Neural cell (in vitro differentiated cells): Measurements from ENCODE around the gene ADAMTS14. TPM values are rescaled to one million over a fixed set of nuclear protein-coding genes. Genes with fewer than 3 reads are reported as not detected.

Experiments used
- H2AFZ ChIP-seq: fragments of 200-600, 300-800 bp; sonication (generic), shearing (Covaris generic); 2 replicates; pipeline ENCODE4 v1.6.0; 2014; ENCODE audit warnings: low read depth, mild to moderate bottlenecking, antibody characterized with exemption, low read length, moderate library complexity
- H3F3A ChIP-seq: fragments of 200-600 bp; shearing (Covaris generic); 2 replicates; pipeline ENCODE4 v1.6.1; 2016; ENCODE audit warnings: mild to moderate bottlenecking, moderate library complexity, mixed read lengths, antibody characterized with exemption, low read length; ENCODE audit not compliant: insufficient read depth, poor library complexity, severe bottlenecking
- H3K27ac ChIP-seq: fragments of 200-600, 300-800 bp; sonication (generic), shearing (Covaris generic); 2 replicates; pipeline ENCODE4 v1.5.1; 2014; ENCODE audit warnings: mild to moderate bottlenecking, low read length, moderate library complexity
- H3K27me3 ChIP-seq: fragments of 300-800, 200-600 bp; sonication (generic), shearing (Covaris generic); 2 replicates; pipeline ENCODE4 v1.6.0; 2014; ENCODE audit warnings: mild to moderate bottlenecking, low read depth, low read length, moderate library complexity; ENCODE audit not compliant: insufficient read depth
- H3K36me3 ChIP-seq: fragments of 300-800, 200-600 bp; sonication (generic), shearing (Covaris generic); 2 replicates; pipeline ENCODE4 v1.5.1; 2014; ENCODE audit warnings: mild to moderate bottlenecking, antibody characterized with exemption, low read length, moderate library complexity; ENCODE audit not compliant: insufficient read depth
- H3K4me2 ChIP-seq: fragments of 300-800, 200-600 bp; sonication (generic), shearing (Covaris generic); 2 replicates; pipeline ENCODE4 v1.6.0; 2014; ENCODE audit warnings: mild to moderate bottlenecking, low read length
- H3K4me3 ChIP-seq: fragments of 300-800, 200-600 bp; sonication (generic), shearing (Covaris generic); 2 replicates; pipeline ENCODE4 v1.5.1; 2014; ENCODE audit warnings: mild to moderate bottlenecking, low read length, moderate library complexity
- H3K79me2 ChIP-seq: fragments of 200-600 bp; shearing (Covaris generic); replicated peaks from 2 replicates; pipeline ENCODE4 v1.6.0; 2014; ENCODE audit warnings: mild to moderate bottlenecking, low read length, moderate library complexity; ENCODE audit not compliant: insufficient read depth
- H3K9ac ChIP-seq: fragments of 300-800, 200-600 bp; sonication (generic), shearing (Covaris generic); 2 replicates; pipeline ENCODE4 v1.6.1; 2016; ENCODE audit warnings: mild to moderate bottlenecking, low read length, mixed read lengths
- H3K9me2 ChIP-seq: fragments of 200-600 bp; shearing (Covaris generic); 2 replicates; pipeline ENCODE4 v1.6.1; 2016; ENCODE audit warnings: mild to moderate bottlenecking, low read length, mixed read lengths; ENCODE audit not compliant: insufficient read depth
- H3K9me3 ChIP-seq: fragments of 200-600, 300-800 bp; sonication (generic), shearing (Covaris generic); 2 replicates; pipeline ENCODE4 v1.6.1; 2016; ENCODE audit warnings: mild to moderate bottlenecking, mixed run types, low read length, moderate library complexity, mixed read lengths
- H4K20me1 ChIP-seq: fragments of 200-600 bp; shearing (Covaris generic); 2 replicates; pipeline ENCODE4 v1.6.1; 2016; ENCODE audit warnings: mild to moderate bottlenecking, mixed run types; ENCODE audit not compliant: insufficient read depth
- EP300 ChIP-seq: fragments of 450-650 bp; conservative IDR thresholded peaks from 2 replicates; pipeline ENCODE4 v1.6.1; 2014; ENCODE audit warnings: antibody characterized with exemption, mild to moderate bottlenecking, moderate library complexity; ENCODE audit not compliant: poor library complexity, severe bottlenecking
- EZH2 ChIP-seq: fragments of 200-600, 300-800 bp; shearing (Covaris generic), sonication (generic); IDR thresholded peaks from 2 replicates; pipeline ENCODE4 v1.6.1; 2014; ENCODE audit warnings: antibody characterized with exemption, low read length, borderline replicate concordance, mild to moderate bottlenecking; ENCODE audit not compliant: insufficient read depth, poor library complexity, severe bottlenecking
- MXI1 ChIP-seq: fragments of 450-650 bp; conservative IDR thresholded peaks from 2 replicates; pipeline ENCODE4 v1.6.1; 2014; ENCODE audit warnings: antibody characterized with exemption, mild to moderate bottlenecking; ENCODE audit not compliant: poor library complexity, severe bottlenecking
- POLR2AphosphoS5 ChIP-seq: IDR thresholded peaks from 2 replicates; pipeline ENCODE4 v1.6.1; 2012
- RAD21 ChIP-seq: fragments of 450-650 bp; conservative IDR thresholded peaks from 2 replicates; pipeline ENCODE4 v1.6.1; 2014; ENCODE audit warnings: antibody characterized with exemption, mild to moderate bottlenecking, moderate library complexity
- SMC3 ChIP-seq: fragments of 450-650 bp; conservative IDR thresholded peaks from 2 replicates; pipeline ENCODE4 v1.6.1; 2014; ENCODE audit warnings: antibody characterized with exemption, mild to moderate bottlenecking, moderate library complexity; ENCODE audit not compliant: poor library complexity
- TAF1 ChIP-seq: IDR thresholded peaks from 2 replicates; pipeline ENCODE4 v1.6.1; 2012; ENCODE audit warnings: low read depth
- polyA plus RNA-seq: library from polyadenylated mRNA; depleted of rRNA; stranded (reverse); fragments of >200 nt; gene quantifications from 2 replicates; pipeline ENCODE4 v1.2.3, GENCODE V29; 2014
- TF ChIP-seq, protein P1 (sequence below): IDR thresholded peaks from 2 replicates; pipeline ENCODE4 v1.6.1; 2012; ENCODE audit warnings: borderline replicate concordance
- TF ChIP-seq, protein P2 (sequence below): fragments of 450-650 bp; IDR thresholded peaks from 2 replicates; pipeline ENCODE4 v1.5.1; 2014; ENCODE audit warnings: antibody characterized with exemption, mild to moderate bottlenecking, moderate library complexity; ENCODE audit not compliant: poor library complexity, severe bottlenecking

Gene ADAMTS14
- polyA plus RNA-seq, 1 donor from 2014 or later, result 0.04 TPM

DNA sequence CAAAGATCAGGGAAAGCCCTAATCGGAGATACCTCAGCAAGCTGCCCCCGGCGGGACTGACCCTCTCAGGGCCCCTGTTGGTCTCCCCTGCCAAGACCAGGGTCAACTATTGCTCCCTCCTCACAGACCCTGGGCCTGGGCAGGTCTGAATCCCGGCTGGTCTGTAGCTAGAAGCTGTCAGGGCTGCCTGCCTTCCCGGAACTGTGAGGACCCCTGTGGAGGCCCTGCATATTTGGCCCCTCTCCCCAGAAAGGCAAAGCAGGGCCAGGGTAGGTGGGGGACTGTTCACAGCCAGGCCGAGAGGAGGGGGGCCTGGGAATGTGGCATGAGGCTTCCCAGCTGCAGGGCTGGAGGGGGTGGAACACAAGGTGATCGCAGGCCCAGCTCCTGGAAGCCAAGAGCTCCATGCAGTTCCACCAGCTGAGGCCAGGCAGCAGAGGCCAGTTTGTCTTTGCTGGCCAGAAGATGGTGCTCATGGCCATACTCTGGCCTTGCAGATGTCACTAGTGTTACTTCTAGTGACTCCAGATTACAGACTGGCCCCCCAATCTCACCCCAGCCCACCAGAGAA lies 88.8 kb downstream of the ADAMTS14 start:
- no peak overlapping the region for H3K4me3 ChIP-seq
- H3K36me3 ChIP-seq, result no peaks in the 10 kb centered on the region
- TF ChIP-seq EZH2, result no peak
- no peak for TF ChIP-seq MXI1
- TF ChIP-seq, protein P1, sequence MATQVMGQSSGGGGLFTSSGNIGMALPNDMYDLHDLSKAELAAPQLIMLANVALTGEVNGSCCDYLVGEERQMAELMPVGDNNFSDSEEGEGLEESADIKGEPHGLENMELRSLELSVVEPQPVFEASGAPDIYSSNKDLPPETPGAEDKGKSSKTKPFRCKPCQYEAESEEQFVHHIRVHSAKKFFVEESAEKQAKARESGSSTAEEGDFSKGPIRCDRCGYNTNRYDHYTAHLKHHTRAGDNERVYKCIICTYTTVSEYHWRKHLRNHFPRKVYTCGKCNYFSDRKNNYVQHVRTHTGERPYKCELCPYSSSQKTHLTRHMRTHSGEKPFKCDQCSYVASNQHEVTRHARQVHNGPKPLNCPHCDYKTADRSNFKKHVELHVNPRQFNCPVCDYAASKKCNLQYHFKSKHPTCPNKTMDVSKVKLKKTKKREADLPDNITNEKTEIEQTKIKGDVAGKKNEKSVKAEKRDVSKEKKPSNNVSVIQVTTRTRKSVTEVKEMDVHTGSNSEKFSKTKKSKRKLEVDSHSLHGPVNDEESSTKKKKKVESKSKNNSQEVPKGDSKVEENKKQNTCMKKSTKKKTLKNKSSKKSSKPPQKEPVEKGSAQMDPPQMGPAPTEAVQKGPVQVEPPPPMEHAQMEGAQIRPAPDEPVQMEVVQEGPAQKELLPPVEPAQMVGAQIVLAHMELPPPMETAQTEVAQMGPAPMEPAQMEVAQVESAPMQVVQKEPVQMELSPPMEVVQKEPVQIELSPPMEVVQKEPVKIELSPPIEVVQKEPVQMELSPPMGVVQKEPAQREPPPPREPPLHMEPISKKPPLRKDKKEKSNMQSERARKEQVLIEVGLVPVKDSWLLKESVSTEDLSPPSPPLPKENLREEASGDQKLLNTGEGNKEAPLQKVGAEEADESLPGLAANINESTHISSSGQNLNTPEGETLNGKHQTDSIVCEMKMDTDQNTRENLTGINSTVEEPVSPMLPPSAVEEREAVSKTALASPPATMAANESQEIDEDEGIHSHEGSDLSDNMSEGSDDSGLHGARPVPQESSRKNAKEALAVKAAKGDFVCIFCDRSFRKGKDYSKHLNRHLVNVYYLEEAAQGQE, result no peak
- no peak for TF ChIP-seq EP300
- TF ChIP-seq RAD21, result no peak
- no peak for TF ChIP-seq TAF1
- no peak for TF ChIP-seq SMC3
- TF ChIP-seq POLR2AphosphoS5, result no peak
- TF ChIP-seq, protein P2, sequence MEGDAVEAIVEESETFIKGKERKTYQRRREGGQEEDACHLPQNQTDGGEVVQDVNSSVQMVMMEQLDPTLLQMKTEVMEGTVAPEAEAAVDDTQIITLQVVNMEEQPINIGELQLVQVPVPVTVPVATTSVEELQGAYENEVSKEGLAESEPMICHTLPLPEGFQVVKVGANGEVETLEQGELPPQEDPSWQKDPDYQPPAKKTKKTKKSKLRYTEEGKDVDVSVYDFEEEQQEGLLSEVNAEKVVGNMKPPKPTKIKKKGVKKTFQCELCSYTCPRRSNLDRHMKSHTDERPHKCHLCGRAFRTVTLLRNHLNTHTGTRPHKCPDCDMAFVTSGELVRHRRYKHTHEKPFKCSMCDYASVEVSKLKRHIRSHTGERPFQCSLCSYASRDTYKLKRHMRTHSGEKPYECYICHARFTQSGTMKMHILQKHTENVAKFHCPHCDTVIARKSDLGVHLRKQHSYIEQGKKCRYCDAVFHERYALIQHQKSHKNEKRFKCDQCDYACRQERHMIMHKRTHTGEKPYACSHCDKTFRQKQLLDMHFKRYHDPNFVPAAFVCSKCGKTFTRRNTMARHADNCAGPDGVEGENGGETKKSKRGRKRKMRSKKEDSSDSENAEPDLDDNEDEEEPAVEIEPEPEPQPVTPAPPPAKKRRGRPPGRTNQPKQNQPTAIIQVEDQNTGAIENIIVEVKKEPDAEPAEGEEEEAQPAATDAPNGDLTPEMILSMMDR, result no peak
- no peak overlapping the region for H3K9ac ChIP-seq
- H3K27ac ChIP-seq, result no peak overlapping the region
- H3K9me2 ChIP-seq, result no peaks in the 10 kb centered on the region
- no peaks in the 10 kb centered on the region for H3K27me3 ChIP-seq
- no peaks in the 10 kb centered on the region for H4K20me1 ChIP-seq
- H3F3A ChIP-seq, result no peaks in the 10 kb centered on the region
- H3K9me3 ChIP-seq, result no peaks in the 10 kb centered on the region
- H3K79me2 ChIP-seq, result no peaks in the 10 kb centered on the region
- no peak overlapping the region for H3K4me2 ChIP-seq
- H2AFZ ChIP-seq, result no peak overlapping the region

DNA sequence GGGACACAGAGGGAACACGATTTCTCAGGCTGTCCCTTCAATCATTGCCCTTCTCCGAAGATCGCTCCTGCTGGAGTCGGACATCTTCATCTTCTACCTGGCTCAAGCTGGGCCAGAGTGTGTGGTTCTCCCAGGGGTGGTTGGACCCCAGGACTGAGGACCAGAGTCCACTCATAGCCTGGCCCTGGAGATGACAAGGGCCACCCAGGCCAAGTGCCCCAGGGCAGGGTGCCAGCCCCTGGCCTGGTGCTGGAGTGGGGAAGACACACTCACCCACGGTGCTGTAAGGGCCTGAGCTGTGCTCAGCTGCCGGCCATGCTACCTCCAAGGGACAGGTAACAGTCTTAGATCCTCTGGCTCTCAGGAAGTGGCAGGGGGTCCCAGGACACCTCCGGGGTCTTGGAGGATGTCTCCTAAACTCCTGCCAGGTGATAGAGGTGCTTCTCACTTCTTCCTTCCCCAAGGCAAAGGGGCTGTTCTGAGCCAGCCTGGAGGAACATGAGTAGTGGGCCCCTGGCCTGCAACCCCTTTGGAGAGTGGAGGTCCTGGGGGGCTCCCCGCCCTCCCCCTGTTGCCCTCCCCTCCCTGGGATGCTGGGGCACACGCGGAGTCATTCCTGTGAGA lies 89.5 kb downstream of the ADAMTS14 start:
- H3K79me2 ChIP-seq, result no peaks in the 10 kb centered on the region
- no peak overlapping the region for H2AFZ ChIP-seq
- no peaks in the 10 kb centered on the region for H3K9me2 ChIP-seq
- no peak overlapping the region for H3K27ac ChIP-seq
- H3K4me3 ChIP-seq, result no peak overlapping the region
- H3F3A ChIP-seq, result no peaks in the 10 kb centered on the region
- H3K4me2 ChIP-seq, result no peak overlapping the region
- no peaks in the 10 kb centered on the region for H4K20me1 ChIP-seq
- TF ChIP-seq POLR2AphosphoS5 (no peak), SMC3 (no peak), EP300 (no peak), RAD21 (no peak), MXI1 (no peak), TAF1 (no peak)
- TF ChIP-seq, protein P2, result no peak
- H3K36me3 ChIP-seq, result no peaks in the 10 kb centered on the region
- no peak overlapping the region for H3K9ac ChIP-seq
- H3K27me3 ChIP-seq, result no peaks in the 10 kb centered on the region
- no peaks in the 10 kb centered on the region for H3K9me3 ChIP-seq
